ENCODE data around the gene OSBPL7. TPM values are rescaled to one million over a fixed set of nuclear protein-coding genes. Genes with fewer than 3 reads are reported as not detected.
A peak's percentile ranks its signal among the peaks of the same experiment; 100 is the strongest.

OSBPL7 gene
- total RNA-seq, 1 donor from 2014 or later: 25.1 TPM

- H3K36me3 Mint-ChIP-seq: peaks cover 9% of the 10 kb centered on the region
- no peak overlapping the region for H3K27ac Mint-ChIP-seq
- no peak for TF ChIP-seq CTCF (IDR thresholded peaks at IDR 0.05; ENCODE audit: unreplicated experiment)
- peaks cover 15% of the 10 kb centered on the region for H3K4me1 Mint-ChIP-seq
- H3K4me3 Mint-ChIP-seq: no peak overlapping the region
- H3K9me3 Mint-ChIP-seq: no peaks in the 10 kb centered on the region
- peaks cover 28% of the 10 kb centered on the region for H3K27me3 Mint-ChIP-seq (ENCODE audit: low read depth)
- no peak for DNase-seq (ENCODE audit: low spot score in 2 of 2, unreplicated experiment in 2 of 2)
These were observed 15.3 kb downstream of the OSBPL7 start for GRCh38 chr17:47806026-47806912.

DNA sequence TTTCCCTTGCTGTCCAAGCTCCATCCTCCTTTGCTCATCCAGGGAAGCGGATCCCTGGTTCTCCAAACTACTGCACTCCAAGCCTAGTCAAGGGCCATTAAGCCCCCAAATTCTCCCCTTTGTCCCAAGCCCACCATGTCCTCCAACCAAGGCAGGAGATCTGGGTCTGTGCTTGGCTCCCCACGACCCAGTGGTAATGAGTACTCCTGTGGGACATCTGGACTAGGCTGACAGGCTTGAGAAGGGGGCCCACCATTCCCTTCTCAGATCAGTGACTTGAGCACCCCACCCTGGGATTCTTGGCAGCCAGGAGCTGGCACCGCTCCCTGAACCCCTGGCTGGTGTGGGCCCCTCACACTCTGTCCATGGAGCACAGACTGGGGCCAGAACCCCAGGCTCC lies 17.1 kb downstream of the OSBPL7 start:
- no peak for TF ChIP-seq CTCF (IDR thresholded peaks at IDR 0.05; ENCODE audit: unreplicated experiment)
- DNase-seq (ENCODE audit: low spot score in 2 of 2, unreplicated experiment in 2 of 2): no peak
- H3K36me3 Mint-ChIP-seq: peaks cover 9% of the 10 kb centered on the region
- no peaks in the 10 kb centered on the region for H3K9me3 Mint-ChIP-seq
- no peaks in the 10 kb centered on the region for H3K4me1 Mint-ChIP-seq
- no peak overlapping the region for H3K4me3 Mint-ChIP-seq
- H3K27ac Mint-ChIP-seq: no peak overlapping the region
- H3K27me3 Mint-ChIP-seq (ENCODE audit: low read depth): peaks cover 37% of the 10 kb centered on the region

DNA sequence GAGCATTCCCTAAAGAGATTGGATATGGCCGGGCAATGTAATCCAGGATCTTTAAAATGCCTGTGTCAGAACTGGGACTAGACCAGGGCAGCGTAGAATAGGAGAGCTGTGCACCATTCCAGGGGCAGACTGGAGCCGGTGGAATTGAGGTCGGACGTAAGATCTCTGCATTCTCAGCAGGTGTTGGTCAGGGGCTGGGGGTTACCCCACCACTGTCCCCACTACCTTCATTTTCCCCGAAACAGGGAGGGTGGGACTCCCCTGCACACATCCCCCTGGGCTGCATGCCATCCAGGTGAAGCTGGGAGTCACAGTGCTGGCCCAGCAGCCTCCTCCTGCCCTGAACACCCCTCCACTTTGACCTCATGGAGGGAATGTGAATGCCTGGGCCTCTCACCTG lies 17.8 kb downstream of the OSBPL7 start:
- Mint-ChIP-seq H3K27ac (no peak overlapping the region), H3K27me3 (ENCODE audit: low read depth) (peaks cover 37% of the 10 kb centered on the region), H3K4me3 (no peak overlapping the region), H3K9me3 (no peaks in the 10 kb centered on the region), H3K36me3 (peaks cover 9% of the 10 kb centered on the region), H3K4me1 (no peaks in the 10 kb centered on the region)
- TF ChIP-seq CTCF (IDR thresholded peaks at IDR 0.05; ENCODE audit: unreplicated experiment): no peak
- DNase-seq (ENCODE audit: low spot score in 2 of 2, unreplicated experiment in 2 of 2): no peak

DNA sequence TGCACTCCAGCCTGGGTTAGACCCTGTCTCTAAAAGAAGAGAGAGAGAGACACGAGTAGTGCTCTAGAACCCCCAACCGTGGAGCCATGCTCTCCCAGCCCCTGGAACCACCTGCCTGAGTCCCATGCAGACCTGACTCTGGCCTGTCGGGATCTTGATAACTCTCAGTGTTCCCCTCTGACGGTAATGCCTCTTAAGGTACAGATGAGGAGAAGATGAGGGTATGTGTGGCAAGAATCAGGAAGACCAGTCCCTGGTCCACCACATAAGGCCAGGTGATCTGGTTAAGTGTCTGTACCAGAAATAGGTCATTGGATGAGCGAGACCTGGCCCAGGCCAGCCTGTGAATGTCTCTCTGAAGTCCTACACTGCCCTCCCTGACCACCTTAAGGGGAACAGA lies 18.4 kb downstream of the OSBPL7 start:
- Mint-ChIP-seq H3K4me1 (no peaks in the 10 kb centered on the region), H3K27me3 (ENCODE audit: low read depth) (peaks cover 37% of the 10 kb centered on the region), H3K27ac (no peak overlapping the region), H3K4me3 (no peak overlapping the region), H3K36me3 (peaks cover 5% of the 10 kb centered on the region), H3K9me3 (no peaks in the 10 kb centered on the region)
- no peak for TF ChIP-seq CTCF (IDR thresholded peaks at IDR 0.05; ENCODE audit: unreplicated experiment)
- DNase-seq (ENCODE audit: low spot score in 2 of 2, unreplicated experiment in 2 of 2): no peak

DNA sequence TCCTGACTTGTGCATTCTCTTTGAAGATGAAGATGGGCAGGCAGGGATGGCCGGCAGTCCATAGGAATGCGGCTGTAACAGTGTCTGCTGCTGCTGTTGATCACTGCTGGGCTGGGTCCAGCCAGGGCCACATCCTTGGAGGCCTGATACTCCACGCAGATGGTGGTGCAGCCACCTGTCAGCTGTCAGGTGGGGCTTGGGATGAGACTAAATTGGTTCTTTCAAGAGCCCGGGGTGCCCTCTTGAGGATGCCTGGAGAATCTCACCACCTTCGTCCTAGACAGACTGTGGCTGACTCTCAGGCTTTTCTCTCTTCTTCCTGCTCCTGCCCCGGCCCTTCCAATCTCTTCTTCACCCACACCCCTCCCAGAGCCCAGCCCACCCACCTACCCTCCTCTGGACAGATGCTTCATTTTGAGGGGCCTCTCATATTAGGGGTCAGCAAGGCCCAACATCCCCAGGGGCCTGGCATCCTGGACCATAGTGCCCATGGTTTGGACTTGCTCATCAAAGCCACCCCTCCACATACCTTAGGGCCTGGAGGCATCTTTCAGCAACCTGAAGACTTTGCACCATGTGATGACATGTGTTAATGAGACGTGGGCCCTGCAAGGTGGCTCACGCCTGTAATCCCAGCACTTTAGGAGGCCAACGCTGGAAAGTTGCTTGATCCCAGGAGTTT lies 19.1 kb downstream of the OSBPL7 start:
- Mint-ChIP-seq H3K4me1 (no peaks in the 10 kb centered on the region), H3K27ac (no peak overlapping the region), H3K36me3 (peaks cover 5% of the 10 kb centered on the region), H3K4me3 (no peak overlapping the region), H3K27me3 (ENCODE audit: low read depth) (peaks cover 40% of the 10 kb centered on the region), H3K9me3 (no peaks in the 10 kb centered on the region)
- peak; percentile 23 for TF ChIP-seq CTCF (IDR thresholded peaks at IDR 0.05; ENCODE audit: unreplicated experiment)
- DNase-seq (ENCODE audit: low spot score in 2 of 2, unreplicated experiment in 2 of 2): no peak
